GM18502 (cell line): ENCODE results near the gene NPPA.
"Not testable (repeated sequence)": the region's sequence is repeated elsewhere in the genome, so short reads cannot be mapped to it uniquely, and the experiment has no call there.

ENCODE experiments used
- ATAC-seq: cut with Tn5 transposase; IDR thresholded peaks from one replicate; pipeline ENCODE4 v1.9.1; 2021; ENCODE audit warnings: mild to moderate bottlenecking; ENCODE audit not compliant: unreplicated experiment, poor library complexity

Gene NPPA

GRCh38 chr1:11847667-11848372 is at the start of gene NPPA:
Gene NPPA (minus strand): TSS chr1:11847783. CDS start chr1:11847684, 99 bp downstream.
- no peak for ATAC-seq

GRCh38 chr1:11894501-11894900 is 46.9 kb upstream of the NPPA start:
- not testable (repeated sequence) for ATAC-seq

GRCh38 chr1:11893907-11894251 is 46.3 kb upstream of the NPPA start:
- ATAC-seq, result no peak

GRCh38 chr1:11891433-11892186 is 44.0 kb upstream of the NPPA start:
- no peak for ATAC-seq

GRCh38 chr1:11888877-11889208 is 41.3 kb upstream of the NPPA start:
- ATAC-seq, result no peak

- no peak for ATAC-seq
Measured at GRCh38 chr1:11888206-11888876, 40.8 kb upstream of the NPPA start.

GRCh38 chr1:11887666-11888007 is 40.1 kb upstream of the NPPA start:
- ATAC-seq, result no peak

GRCh38 chr1:11886986-11887665 is 39.5 kb upstream of the NPPA start:
- ATAC-seq, result no peak

- ATAC-seq, result no peak
Measured at GRCh38 chr1:11885916-11886315, 38.3 kb upstream of the NPPA start.

GRCh38 chr1:11882814-11883538 is 35.4 kb upstream of the NPPA start:
- ATAC-seq, result no peak

GRCh38 chr1:11881749-11882441 is 34.3 kb upstream of the NPPA start:
- no peak for ATAC-seq

GRCh38 chr1:11880911-11881748 is 33.5 kb upstream of the NPPA start:
- ATAC-seq, result no peak

GRCh38 chr1:11880181-11880575 is 32.6 kb upstream of the NPPA start:
- no peak for ATAC-seq

GRCh38 chr1:11879311-11880180 is 32.0 kb upstream of the NPPA start:
- ATAC-seq, result no peak

- ATAC-seq, result no peak
Measured at GRCh38 chr1:11878891-11879190, 31.3 kb upstream of the NPPA start.

- no peak for ATAC-seq
Measured at GRCh38 chr1:11878081-11878890, 30.7 kb upstream of the NPPA start.

GRCh38 chr1:11877074-11877473 is 29.5 kb upstream of the NPPA start:
- no peak for ATAC-seq
